NCI-H146 (cell line): ENCODE results near the gene WDR90.

ENCODE experiments used
- DNase-seq: peaks from one replicate; lab custom pipeline; 2025; lab: John Stamatoyannopoulos, UW

Gene WDR90

GRCh38 chr16:626787-627453 lies 22.2 kb upstream of the WDR90 start:
- no peak for DNase-seq

- DNase-seq, result no peak
Observed at GRCh38 chr16:627454-628239, 21.5 kb upstream of the WDR90 start.

- no peak for DNase-seq
Observed at GRCh38 chr16:628321-629061, 20.7 kb upstream of the WDR90 start.

- no peak for DNase-seq
Observed at GRCh38 chr16:629185-629832, 19.9 kb upstream of the WDR90 start.

- DNase-seq, result no peak
Observed at GRCh38 chr16:629833-630248, 19.3 kb upstream of the WDR90 start.

- no peak for DNase-seq
Observed at GRCh38 chr16:630249-630814, 18.8 kb upstream of the WDR90 start.

- peak; percentile 55 for DNase-seq
Observed at GRCh38 chr16:630815-631405, 18.3 kb upstream of the WDR90 start, which contains the start of gene WFIKKN1. Gene WFIKKN1 (plus strand): TSS chr16:630985. CDS start chr16:631254, 269 bp downstream.

- no peak for DNase-seq
Observed at GRCh38 chr16:631808-632358, 17.3 kb upstream of the WDR90 start.

GRCh38 chr16:632486-633335 lies 16.5 kb upstream of the WDR90 start:
- DNase-seq, result no peak

- DNase-seq, result no peak
Observed at GRCh38 chr16:633336-634050, 15.7 kb upstream of the WDR90 start.

GRCh38 chr16:634051-634670 lies 15.0 kb upstream of the WDR90 start:
- no peak for DNase-seq

GRCh38 chr16:634996-635395 lies 14.2 kb upstream of the WDR90 start:
- no peak for DNase-seq

- DNase-seq, result peak; percentile 46
Observed at GRCh38 chr16:635573-636205, 13.5 kb upstream of the WDR90 start.

GRCh38 chr16:636206-637080 lies 12.7 kb upstream of the WDR90 start, which contains the start of gene METTL26:
Gene METTL26 (minus strand): TSS chr16:636305. CDS start chr16:636290, 15 bp downstream.
- DNase-seq, result peak; percentile 99

GRCh38 chr16:637081-638018 lies 11.8 kb upstream of the WDR90 start:
- DNase-seq, result peak; percentile 55

GRCh38 chr16:638034-638543 lies 11.1 kb upstream of the WDR90 start:
- no peak for DNase-seq
